IPS DF 4.7 (cell line): Measurements from ENCODE around the gene GALNT2.

Experiments
- DNase-seq: peaks from one replicate; pipeline ENCODE4 v3.0.0-alpha.2; 2013; ENCODE audit warnings: low spot score; ENCODE audit errors: extremely low read depth

Gene GALNT2

GRCh38 chr1:230050973-230051735, 15.9 kb upstream of the GALNT2 start:
- DNase-seq: no peak

- DNase-seq: no peak
Observed at GRCh38 chr1:230052018-230052417, 15.0 kb upstream of the GALNT2 start.

GRCh38 chr1:230052665-230053064, 14.4 kb upstream of the GALNT2 start:
- no peak for DNase-seq

GRCh38 chr1:230054092-230054749, 12.8 kb upstream of the GALNT2 start:
- no peak for DNase-seq

GRCh38 chr1:230056098-230056497, 10.9 kb upstream of the GALNT2 start:
- DNase-seq: no peak

GRCh38 chr1:230057100-230057499, 9.9 kb upstream of the GALNT2 start:
- DNase-seq: no peak

GRCh38 chr1:230057681-230058565, 9.1 kb upstream of the GALNT2 start:
- no peak for DNase-seq

- no peak for DNase-seq
Observed at GRCh38 chr1:230058626-230059025, 8.4 kb upstream of the GALNT2 start.

- DNase-seq: no peak
Observed at GRCh38 chr1:230061801-230062200, 5.2 kb upstream of the GALNT2 start.

GRCh38 chr1:230062521-230062920, 4.5 kb upstream of the GALNT2 start:
- DNase-seq: no peak

- DNase-seq: no peak
Observed at GRCh38 chr1:230064283-230064682, 2.8 kb upstream of the GALNT2 start.

GRCh38 chr1:230065161-230065560, 1.9 kb upstream of the GALNT2 start:
- DNase-seq: no peak

GRCh38 chr1:230065571-230065970, 1.5 kb upstream of the GALNT2 start:
- no peak for DNase-seq

GRCh38 chr1:230066031-230066430, 1.0 kb upstream of the GALNT2 start:
- no peak for DNase-seq

- DNase-seq: no peak
Observed at GRCh38 chr1:230067419-230067870, 407 bp downstream of the GALNT2 start.

- DNase-seq: no peak
Observed at GRCh38 chr1:230067871-230068620, 1.0 kb downstream of the GALNT2 start.

- DNase-seq: no peak
Observed at GRCh38 chr1:230068621-230068873, 1.5 kb downstream of the GALNT2 start.

GRCh38 chr1:230068952-230069684, 2.1 kb downstream of the GALNT2 start:
- no peak for DNase-seq

- no peak for DNase-seq
Observed at GRCh38 chr1:230069796-230070195, 2.8 kb downstream of the GALNT2 start.

- DNase-seq: no peak
Observed at GRCh38 chr1:230070321-230071208, 3.5 kb downstream of the GALNT2 start.
